Measurements from ENCODE around the gene TSPAN7.

TSPAN7 gene

GRCh38 chrX:38561126-38561868 lies at the start of gene TSPAN7:
TSS of gene TSPAN7 (plus strand) at chrX:38561542. CDS start at chrX:38561547, 5 bp downstream.
- peak; percentile 60 for DNase-seq (ENCODE audit: low read depth)

GRCh38 chrX:38513112-38513742 lies 48.1 kb upstream of the TSPAN7 start:
- no peak for DNase-seq (ENCODE audit: low read depth)

GRCh38 chrX:38514016-38514854 lies 47.1 kb upstream of the TSPAN7 start:
- no peak for DNase-seq (ENCODE audit: low read depth)

- no peak for DNase-seq (ENCODE audit: low read depth)
These were observed 46.1 kb upstream of the TSPAN7 start for GRCh38 chrX:38515291-38515690.

- no peak for DNase-seq (ENCODE audit: low read depth)
These were observed 45.1 kb upstream of the TSPAN7 start for GRCh38 chrX:38516196-38516774.

- DNase-seq (ENCODE audit: low read depth) = no peak
These were observed 41.7 kb upstream of the TSPAN7 start for GRCh38 chrX:38519651-38520050.

- DNase-seq (ENCODE audit: low read depth) = no peak
These were observed 23.2 kb upstream of the TSPAN7 start for GRCh38 chrX:38538134-38538533.

GRCh38 chrX:38539748-38540147 lies 21.6 kb upstream of the TSPAN7 start:
- no peak for DNase-seq (ENCODE audit: low read depth)

- no peak for DNase-seq (ENCODE audit: low read depth)
These were observed 12.8 kb upstream of the TSPAN7 start for GRCh38 chrX:38548508-38548907.

GRCh38 chrX:38552721-38553120 lies 8.6 kb upstream of the TSPAN7 start:
- no peak for DNase-seq (ENCODE audit: low read depth)

GRCh38 chrX:38558686-38559085 lies 2.7 kb upstream of the TSPAN7 start:
- DNase-seq (ENCODE audit: low read depth) = no peak

GRCh38 chrX:38560776-38561125 lies 591 bp upstream of the TSPAN7 start:
- no peak for DNase-seq (ENCODE audit: low read depth)

- peak; percentile 1 for DNase-seq (ENCODE audit: low read depth)
These were observed 793 bp downstream of the TSPAN7 start for GRCh38 chrX:38561951-38562719.

GRCh38 chrX:38563030-38563429 lies 1.7 kb downstream of the TSPAN7 start:
- no peak for DNase-seq (ENCODE audit: low read depth)

GRCh38 chrX:38570396-38570795 lies 9.1 kb downstream of the TSPAN7 start:
- no peak for DNase-seq (ENCODE audit: low read depth)

- DNase-seq (ENCODE audit: low read depth) = no peak
These were observed 9.7 kb downstream of the TSPAN7 start for GRCh38 chrX:38571058-38571457.

GRCh38 chrX:38574858-38575257 lies 13.5 kb downstream of the TSPAN7 start:
- no peak for DNase-seq (ENCODE audit: low read depth)

GRCh38 chrX:38575888-38576287 lies 14.5 kb downstream of the TSPAN7 start:
- DNase-seq (ENCODE audit: low read depth) = no peak

GRCh38 chrX:38577738-38578137 lies 16.4 kb downstream of the TSPAN7 start:
- no peak for DNase-seq (ENCODE audit: low read depth)

GRCh38 chrX:38578167-38578566 lies 16.8 kb downstream of the TSPAN7 start:
- DNase-seq (ENCODE audit: low read depth) = no peak

- no peak for DNase-seq (ENCODE audit: low read depth)
These were observed 21.8 kb downstream of the TSPAN7 start for GRCh38 chrX:38583181-38583580.

- no peak for DNase-seq (ENCODE audit: low read depth)
These were observed 33.1 kb downstream of the TSPAN7 start for GRCh38 chrX:38594434-38594833.

Measured in stimulated activated CD8-positive, alpha-beta memory T cell treated with anti-CD3 and anti-CD28 coated beads, Interleukin-12 subunit alpha, Interleukin-12 subunit beta, amount 100 ng/mL, for 4 hours (primary cell).